ENCODE measurements around the gene OR51F1. TPM values are rescaled to one million over a fixed set of nuclear protein-coding genes. Genes with fewer than 3 reads are reported as not detected.

The OR51F1 gene, protein sequence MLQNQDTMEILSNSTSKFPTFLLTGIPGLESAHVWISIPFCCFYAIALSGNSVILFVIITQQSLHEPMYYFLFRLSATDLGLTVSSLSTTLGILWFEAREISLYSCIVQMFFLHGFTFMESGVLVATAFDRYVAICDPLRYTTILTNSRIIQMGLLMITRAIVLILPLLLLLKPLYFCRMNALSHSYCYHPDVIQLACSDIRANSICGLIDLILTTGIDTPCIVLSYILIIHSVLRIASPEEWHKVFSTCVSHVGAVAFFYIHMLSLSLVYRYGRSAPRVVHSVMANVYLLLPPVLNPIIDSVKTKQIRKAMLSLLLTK
- total RNA-seq: not detected in 2 replicates

DNA sequence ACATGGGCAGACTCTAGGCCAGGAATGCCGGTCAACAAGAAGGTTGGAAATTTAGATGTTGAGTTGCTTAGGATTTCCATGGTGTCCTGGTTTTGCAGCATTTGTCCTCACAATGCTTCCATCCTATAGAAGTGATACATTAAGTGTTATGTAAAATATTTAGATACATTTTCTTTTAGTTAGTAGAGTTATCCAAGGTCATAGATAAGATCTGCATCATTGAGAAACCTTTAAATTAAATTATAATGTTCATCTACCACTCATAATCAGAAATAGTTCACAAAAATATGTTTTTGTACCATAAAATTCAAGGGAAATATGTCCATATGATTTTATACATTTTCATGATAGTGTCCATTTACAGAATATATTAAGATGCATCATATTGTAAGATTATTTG lies at the start of gene OR51F1:
TSS of gene OR51F1 (minus strand) at position 101 of the 400 bp plus-strand sequence. CDS start at position 101, 0 bp downstream.

DNA sequence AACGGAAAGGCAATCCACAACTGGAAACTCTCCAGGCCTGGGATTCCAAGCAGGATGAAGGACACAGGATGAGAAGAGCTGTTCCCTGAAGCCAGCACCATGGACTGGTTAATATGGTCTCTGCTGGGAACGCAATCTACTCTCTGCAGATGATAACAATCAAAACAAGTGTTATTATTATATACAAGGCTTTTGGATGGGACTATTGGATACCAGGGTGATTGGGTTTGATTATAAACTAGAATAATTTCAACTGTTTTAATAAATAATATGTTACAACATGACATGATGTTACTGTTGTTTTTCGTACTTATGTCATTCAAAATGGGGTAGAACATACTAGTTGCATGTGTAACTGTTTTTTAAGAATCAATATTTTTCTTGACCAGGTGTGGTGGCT lies 34.5 kb upstream of the OR51F1 start, which contains the start of gene OR52R1:
TSS of gene OR52R1 (minus strand) at position 101 of the 400 bp plus-strand sequence. CDS start at position 101, 0 bp downstream.

Other genes with a start within 250 kb of the OR51F1 start
- gene OR52M1, start 224.7 kb downstream of the OR51F1 start, total RNA-seq: not detected in 2 replicates
- not detected in 2 replicates for gene OR52I2, start 188.2 kb downstream of the OR51F1 start, total RNA-seq
- not detected in 2 replicates for gene OR52I1, start 175.9 kb downstream of the OR51F1 start, total RNA-seq
- gene TRIM68, start 161.7 kb downstream of the OR51F1 start, total RNA-seq: 11.2 and 12.8 TPM in 2 replicates
- gene OR51D1, start 132.5 kb downstream of the OR51F1 start, total RNA-seq: not detected in 2 replicates
- gene OR51E1, start 126.0 kb downstream of the OR51F1 start, total RNA-seq: not detected in 2 replicates
- gene OR51E2, start 72.1 kb downstream of the OR51F1 start, total RNA-seq: not detected in 2 replicates
- not detected in 2 replicates for gene MMP26, start 65.2 kb downstream of the OR51F1 start, total RNA-seq
- gene OR52R1, start 34.4 kb upstream of the OR51F1 start, total RNA-seq: not detected in 2 replicates
- gene OR51F2, start 51.4 kb upstream of the OR51F1 start, total RNA-seq: not detected in 2 replicates
- not detected in 2 replicates for gene OR51S1, start 79.3 kb upstream of the OR51F1 start, total RNA-seq
- gene OR51T1, start 112.0 kb upstream of the OR51F1 start, total RNA-seq: not detected in 2 replicates
- not detected in 2 replicates for gene OR51A7, start 133.8 kb upstream of the OR51F1 start, total RNA-seq
- gene OR51G2, start 149.4 kb upstream of the OR51F1 start, total RNA-seq: not detected in 2 replicates
- gene OR51G1, start 154.4 kb upstream of the OR51F1 start, total RNA-seq: not detected in 2 replicates
- not detected in 2 replicates for gene OR51A4, start 177.7 kb upstream of the OR51F1 start, total RNA-seq
- gene OR51A2, start 185.8 kb upstream of the OR51F1 start, total RNA-seq: not detected in 2 replicates
- not detected in 2 replicates for gene OR51L1, start 224.9 kb upstream of the OR51F1 start, total RNA-seq